GM21526 (cell line): ENCODE results near the gene TXNRD1.
"Not testable (repeated sequence)": the region's sequence is repeated elsewhere in the genome, so short reads cannot be mapped to it uniquely, and the experiment has no call there.

Experiments used
- ATAC-seq: cut with Tn5 transposase; IDR thresholded peaks from one replicate; pipeline ENCODE4 v1.9.1; 2021; ENCODE audit warnings: moderate library complexity; ENCODE audit not compliant: unreplicated experiment, low FRiP score

TXNRD1 gene

DNA sequence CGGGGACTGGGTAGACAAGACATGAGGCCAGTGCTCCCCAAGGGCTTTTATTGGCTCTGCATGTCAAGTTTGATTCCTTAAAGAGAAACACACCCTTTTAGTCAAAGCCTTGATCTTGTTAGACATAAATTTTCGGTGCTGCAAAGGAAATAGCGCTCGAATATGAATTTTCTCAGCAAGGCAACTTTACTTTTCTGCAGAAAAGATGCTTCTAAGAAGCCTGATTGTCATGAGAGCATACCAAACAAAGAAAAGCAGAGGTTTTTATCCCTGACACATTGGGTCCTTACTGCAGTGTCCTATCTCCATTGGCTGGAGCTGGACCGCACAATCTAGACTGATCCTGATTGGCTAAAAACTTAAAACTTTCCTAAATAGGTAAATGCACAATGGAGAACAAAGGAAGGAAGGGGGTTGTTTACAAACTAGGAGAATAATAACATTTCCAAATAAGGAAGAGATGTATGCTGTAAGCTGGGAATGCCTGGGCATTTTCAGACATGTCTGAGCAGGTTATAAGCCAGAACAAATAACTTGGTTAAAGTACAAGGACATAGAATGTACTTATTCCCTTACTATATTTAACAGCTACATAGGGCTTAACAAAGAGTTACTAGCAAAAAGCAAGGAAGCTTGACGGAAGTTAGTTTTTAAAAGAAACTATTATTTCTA lies 17.2 kb downstream of the TXNRD1 start:
- ATAC-seq, result no peak

DNA sequence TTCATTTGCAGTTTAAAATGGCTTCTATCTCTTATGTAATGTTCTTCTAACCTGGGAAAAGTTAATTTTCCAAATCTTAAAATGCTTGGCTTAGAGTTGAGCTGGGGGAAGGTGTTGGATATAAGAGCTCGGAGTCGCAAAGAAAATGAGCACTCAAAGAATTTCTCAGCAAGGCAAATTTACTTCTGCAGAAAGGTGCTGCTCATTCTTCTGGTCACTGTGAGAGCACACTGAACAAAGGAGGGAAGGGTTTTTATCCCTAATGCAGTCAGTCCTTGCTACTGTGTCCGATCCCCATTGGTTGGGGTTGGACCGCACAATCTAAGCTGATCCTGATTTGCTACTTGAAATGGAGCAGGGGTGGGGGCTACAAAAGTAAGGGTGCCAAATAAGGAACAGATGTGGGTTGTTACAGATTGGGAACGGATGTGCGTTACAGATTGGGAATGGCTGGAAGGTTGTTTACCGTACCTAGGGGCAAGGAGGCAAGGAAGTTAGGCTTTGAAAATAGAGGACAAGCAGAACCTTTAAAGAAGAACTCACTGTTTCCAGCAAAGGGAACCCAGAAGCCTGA lies 19.4 kb downstream of the TXNRD1 start:
- ATAC-seq, result no peak

DNA sequence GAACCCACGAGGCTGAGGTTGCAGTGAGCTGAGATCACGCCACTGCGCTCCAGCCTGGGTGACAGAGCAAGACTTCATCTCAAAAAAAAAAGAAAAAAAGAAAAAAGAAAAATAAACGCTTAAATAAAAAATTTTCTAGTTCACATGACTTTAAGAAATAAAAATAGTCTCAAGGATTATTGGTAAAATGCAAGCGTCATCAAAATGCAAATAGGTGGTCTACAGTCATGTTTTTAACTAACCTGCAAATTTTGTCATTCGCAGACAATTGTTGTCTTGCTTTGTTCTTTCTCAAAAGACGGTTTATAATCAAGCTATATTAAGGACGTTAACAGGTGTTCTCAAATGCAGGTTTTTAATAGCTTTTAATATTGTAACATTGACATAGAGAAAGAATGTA lies 22.4 kb downstream of the TXNRD1 start:
- ATAC-seq, result no peak

DNA sequence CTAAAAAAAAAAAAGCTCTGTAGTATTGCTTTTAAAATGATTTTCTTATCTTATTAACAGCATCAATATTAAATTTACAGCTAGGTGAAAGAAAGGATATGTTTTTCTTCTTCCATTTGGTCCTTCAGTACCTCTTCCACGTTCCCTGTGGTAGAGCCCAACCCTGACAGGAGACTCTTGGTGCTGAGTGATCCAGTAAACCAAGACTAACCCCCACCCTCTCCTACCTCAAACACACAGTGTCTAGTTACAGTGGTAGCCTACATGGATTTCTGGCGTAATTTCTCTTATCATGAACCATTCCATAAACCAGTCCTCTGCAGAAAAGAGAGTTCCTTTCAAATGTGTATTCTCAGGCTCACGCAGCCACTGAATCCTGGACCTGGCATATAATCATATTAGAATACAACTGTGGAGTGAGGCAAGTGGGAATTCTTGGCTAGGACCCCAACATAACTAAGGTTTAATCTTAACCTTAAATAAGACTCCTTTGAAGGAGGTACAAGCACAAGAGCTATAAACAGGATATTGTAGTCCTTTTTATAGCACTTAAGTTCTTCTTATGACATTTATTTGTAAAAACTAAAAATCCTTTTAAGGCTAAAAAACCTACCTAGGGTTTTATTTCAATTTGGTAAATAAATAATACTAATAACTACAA lies 27.1 kb downstream of the TXNRD1 start:
- no peak for ATAC-seq

DNA sequence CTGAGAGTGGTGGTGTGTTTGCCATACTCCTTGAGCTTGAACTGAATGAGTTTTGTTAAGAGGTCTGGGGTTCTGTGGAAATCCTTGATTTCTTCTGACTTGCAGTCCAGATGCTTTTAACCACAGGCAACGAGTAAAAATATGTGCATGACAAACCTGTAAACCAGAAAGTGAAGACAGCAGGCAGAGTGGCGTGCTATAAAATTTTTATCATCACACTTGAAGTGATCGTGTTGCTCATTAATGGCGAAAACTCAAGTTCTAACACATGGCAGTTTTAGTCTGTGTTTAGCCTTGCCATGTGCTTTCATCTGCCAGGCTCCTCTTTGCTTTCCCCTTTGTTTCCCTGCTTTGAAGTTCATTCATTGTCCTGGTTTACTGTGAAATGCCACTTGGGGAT lies 28.0 kb downstream of the TXNRD1 start:
- ATAC-seq, result no peak

DNA sequence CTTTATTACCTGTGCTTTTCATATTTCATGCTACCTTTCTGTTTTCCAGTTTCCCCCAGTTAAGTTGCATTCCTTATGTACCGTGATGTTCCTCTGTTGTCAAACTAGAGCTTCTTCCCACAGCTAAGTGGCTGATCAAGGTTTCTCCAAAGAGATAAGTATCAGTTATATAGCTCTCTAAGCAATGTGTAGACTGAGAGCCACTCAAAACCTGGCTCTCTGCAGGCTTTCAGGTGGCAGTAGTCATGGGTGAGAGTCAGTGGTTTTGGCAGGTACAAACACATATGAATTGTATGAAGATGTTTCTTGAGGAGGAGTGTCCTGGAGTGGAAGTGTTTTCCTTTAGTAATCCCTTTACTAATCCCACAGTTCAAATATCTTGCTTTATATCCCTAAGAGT lies 28.4 kb downstream of the TXNRD1 start:
- ATAC-seq, result no peak

DNA sequence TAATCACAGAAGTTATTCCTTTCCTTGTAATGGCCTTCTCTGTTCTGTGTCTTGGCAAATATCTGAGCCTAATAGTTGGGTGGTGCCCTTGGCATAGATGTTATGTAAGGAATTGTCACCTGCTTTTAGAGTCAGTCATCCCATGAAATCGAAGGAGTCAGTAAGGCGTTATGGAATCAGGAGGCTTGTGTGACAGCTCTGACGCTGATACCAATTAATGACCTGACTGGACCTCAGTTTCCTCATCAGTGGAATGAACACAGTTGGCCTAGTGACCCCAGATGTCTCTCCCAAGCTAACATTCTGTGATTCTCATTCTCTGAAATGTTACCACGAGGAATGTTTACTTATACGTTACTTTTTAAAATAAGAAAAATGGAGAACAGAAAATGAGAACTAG lies 32.1 kb downstream of the TXNRD1 start:
- no peak for ATAC-seq

DNA sequence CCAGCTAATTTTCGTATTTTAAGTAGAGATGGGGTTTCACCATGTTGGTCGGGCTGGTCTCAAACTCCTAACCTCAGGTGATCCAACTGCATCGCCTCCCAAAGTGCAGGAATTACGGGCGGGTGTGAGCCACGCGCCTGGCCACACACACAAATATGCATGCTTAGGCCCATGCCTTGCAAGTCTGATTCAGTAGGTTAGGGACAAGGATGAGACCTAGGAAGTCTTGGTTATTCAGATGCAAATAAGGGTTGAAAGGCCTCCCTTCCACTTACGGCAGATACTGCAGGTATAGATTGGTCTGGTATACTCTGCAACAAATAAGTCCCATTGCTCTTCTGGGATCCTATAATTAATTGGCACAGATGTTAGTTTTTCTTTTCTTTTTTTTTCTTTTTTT lies 32.9 kb downstream of the TXNRD1 start:
- ATAC-seq, result no peak

DNA sequence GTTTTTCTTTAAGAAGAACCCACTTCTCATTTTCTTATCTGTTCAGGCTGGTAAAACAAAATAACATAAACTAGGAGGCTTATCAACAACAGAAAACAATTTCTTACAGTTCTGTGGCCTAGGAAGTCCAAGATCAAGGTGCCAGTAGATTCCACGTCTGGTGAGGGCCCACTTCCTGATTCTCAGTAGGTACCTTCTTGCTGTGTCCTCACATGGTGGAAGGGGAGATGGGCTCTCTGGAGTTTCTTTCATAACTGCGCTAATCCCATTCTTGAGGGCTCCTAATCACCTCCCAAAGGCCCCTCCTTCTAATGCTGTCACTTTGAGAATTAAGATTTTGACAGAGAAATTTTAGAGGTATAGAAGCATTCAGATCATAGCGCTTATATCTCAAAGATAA lies 33.4 kb downstream of the TXNRD1 start:
- no peak for ATAC-seq

DNA sequence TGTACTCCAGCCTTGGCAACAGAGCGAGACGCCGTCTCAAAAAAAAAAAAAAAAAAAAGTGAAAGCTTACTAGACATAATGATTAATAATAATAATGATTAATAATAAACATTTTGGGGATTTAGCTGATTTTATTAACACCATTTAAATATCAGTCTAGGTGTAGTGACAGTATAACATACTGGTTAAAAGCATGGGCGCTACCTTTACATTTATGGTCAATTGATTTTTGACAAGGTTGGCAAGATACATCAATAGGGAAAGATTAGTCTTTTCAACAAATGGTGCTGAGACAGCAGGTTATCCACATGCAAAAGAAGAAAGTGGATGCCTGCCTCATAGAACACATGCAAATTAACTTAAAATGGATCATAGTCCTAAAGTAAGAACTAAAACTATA lies 34.3 kb downstream of the TXNRD1 start:
- no peak for ATAC-seq

DNA sequence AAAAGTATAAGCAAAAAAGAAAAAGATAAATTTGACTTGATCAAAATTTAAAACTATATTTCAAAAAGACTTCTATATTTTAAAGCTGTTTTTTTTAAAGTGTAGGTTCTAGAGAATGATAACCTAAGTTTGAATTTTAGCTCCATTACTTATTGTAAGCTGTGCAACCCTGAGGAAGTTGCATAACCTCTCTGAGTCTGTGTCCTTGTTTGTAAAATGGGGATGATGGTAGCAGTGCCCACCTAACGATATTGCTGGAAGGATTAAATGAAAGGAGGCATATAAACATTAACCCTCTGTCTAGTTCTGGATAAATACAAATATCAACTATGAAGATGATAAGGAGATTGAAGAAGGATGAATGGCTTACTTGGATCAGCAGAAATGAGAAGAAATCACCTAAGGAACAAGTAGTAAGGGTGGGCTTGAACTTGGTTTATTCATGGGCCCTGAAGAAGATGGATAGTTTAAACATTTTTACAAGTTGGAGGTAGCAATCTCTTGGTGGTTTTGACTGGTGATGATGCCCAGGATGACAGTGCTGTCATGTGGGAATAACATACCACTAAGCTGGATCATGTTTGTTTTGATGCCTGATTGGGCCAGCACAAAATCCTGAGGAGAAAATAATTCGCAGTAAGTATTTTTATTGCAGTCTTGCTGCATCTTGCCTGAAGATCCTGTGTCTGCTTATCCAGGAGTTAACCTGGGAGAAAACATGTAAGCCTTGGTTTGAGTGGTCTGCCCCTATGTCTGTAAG lies 35.0 kb downstream of the TXNRD1 start:
- no peak for ATAC-seq

DNA sequence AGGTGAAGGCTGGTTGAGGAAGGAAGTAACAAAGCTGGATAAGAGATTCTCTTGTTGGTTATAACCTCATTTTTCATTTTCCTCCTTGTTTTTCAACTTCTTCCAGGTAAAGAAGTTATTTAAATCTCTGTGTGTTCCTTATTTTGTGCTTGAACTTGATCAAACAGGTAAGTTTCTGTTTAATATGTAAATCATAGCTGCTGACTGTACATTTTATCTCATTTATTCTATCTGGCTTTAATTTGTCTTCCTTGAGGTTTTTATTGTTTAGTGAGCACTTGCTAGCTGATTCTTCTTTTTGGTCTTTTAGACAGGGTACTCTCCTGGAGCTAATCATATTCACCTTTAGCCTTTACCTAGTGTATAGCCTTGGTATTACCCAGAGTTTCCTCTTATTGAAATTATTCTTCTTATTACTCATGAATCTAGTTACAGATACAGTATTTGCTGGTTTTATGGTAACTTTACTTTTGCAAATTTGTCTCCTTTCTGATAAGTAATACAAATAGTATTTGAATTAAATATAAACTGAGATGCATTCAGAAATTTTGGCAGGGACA lies 42.4 kb downstream of the TXNRD1 start:
- ATAC-seq, result no peak

DNA sequence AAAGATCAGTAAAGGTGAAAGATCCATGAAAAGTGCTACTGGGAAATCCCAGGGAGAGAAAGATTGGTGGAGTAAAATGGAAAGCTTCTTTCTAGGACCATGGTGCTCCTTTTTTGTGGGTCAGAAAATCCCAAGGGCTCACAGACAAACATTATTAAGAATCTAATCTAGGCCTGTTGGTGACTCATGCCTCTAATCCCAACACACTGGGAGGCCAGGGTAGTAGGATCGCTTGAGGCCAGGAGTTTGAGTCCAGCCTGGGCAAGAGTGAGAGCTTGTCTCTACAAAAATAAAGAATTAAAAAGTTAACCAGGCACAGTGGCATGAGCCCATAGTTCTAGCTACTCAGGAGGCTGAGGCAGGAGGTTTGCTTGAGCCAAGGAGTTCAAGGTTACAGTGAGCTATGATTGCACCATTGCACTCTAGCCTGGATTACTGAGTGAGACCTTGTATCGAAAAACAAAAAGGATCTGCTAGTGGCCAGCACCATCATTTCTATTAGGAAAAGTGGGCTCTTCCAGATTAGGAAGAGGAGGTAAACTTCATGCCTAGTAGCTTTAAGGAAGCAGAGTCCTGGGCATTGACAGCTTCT lies 43.0 kb downstream of the TXNRD1 start:
- no peak for ATAC-seq

DNA sequence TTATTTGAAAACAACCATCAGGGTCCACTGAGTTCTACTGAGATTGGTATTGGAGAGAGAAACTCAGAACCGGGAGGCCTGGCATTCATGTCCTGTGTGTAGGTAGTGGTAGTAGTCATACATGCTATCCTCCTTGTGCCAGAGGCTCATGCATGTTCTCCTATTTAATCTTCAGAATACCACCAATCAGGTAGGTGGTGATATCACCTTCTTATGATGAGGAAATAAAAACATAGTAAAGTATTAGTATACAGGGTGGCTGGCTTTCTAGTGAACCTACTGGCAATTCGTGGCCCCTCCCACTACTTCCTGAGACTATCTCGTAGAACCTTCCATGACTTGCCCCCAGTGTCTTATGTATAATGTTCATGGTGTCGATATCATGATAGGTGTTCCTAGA lies 47.4 kb downstream of the TXNRD1 start:
- no peak for ATAC-seq

DNA sequence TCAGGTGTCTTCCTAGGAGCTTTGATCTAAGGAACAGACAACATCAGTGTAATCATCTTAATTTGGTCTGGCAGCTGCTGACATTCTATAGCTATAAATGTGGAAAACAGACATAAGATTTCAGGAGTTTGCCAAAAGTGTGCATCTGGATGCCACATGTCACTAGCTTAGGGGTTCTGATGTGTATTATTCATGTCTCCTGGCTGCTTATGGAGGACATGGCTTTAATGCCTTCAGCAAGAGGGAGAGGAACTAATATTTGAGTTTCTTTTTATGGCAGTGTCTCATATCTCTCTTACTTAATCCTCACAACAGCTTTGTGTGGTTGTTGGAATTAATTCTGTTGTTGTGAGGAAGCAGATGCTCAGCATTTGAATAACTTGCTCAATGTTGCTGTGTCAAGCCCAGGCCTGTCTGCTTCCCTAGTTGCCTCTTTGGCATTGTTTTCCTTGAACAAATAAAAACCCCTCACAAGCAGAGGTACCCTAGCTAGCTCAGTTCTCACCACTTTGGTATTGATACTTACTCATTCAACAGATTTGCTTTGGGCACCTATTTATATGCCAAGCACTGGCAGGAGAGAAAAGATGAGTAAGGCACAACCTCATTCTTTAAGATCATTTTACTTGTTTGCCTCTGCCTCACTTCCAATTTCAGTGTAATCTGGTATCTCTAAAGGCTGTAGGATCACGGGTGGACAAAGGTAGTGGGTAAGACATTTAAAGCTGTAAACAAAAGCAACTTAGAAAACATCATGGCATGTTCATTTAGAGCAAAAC lies 48.2 kb downstream of the TXNRD1 start:
- ATAC-seq, result no peak

DNA sequence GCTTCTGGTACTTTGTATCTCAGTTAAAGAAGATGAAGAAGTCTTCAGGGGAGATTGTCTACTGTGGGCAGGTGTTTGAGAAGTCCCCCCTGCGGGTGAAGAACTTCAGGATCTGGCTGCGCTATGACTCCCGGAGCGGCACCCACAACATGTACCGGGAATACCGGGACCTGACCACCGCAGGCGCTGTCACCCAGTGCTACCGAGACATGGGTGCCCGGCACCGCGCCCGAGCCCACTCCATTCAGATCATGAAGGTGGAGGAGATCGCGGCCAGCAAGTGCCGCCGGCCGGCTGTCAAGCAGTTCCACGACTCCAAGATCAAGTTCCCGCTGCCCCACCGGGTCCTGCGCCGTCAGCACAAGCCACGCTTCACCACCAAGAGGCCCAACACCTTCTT lies 49.9 kb downstream of the TXNRD1 start:
- ATAC-seq, result not testable (repeated sequence)

DNA sequence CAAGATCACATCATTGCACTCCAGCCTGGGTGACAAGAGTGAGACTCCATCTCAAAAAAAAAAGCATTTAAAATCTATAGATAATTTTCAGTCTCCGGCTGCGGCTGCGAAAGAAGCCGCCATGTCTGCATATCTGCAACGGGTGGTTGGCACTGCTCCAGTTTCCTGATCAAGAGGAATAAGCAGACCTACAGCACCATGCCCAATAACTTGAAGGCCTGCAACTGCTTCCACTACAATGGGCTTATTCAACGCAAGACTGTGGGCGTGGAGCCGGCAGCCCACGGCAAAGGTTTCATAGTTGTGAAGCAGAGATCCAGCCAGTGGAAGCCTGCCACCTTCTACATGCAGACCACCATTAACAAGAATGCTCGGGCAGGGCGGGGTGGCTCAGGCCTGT lies 57.4 kb downstream of the TXNRD1 start:
- ATAC-seq, result no peak

DNA sequence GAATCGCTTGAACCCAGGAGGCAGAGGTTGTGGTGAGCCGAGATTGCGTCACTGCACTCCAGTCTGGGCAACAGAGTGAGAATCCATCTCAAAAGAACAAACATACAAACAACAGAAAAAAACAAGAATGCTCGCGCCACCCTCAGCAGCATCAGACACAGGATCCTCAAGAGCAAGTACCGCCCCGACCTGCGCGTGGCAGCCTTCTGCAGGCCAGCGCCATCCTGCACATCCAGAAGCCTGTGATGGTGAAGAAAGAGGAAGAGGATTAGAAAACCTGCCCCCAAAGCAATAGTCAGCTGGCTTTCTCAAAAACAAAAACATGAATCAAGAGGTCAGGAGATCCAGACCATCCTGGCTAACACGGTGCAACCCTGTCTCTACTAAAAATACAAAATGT lies 57.9 kb downstream of the TXNRD1 start:
- ATAC-seq, result no peak

DNA sequence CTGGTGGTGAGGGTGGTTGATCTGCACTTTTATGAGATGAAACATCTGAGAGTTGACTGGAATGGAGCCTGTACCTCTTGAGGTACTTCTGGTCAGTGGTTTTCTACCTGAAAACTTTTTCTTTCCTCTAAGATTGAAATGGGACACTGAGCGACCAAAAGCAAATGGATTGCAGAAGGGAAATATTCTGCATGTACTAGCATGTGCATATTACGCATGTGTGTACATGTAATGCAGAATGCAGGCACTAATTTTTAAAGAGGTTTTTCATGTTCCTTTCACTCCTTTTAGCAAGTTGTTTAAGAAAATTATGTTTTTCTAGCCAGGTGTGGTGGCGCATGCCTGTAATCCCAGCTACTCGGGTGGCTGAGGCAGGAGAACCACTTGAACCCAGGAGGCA lies 59.2 kb downstream of the TXNRD1 start:
- ATAC-seq, result no peak

DNA sequence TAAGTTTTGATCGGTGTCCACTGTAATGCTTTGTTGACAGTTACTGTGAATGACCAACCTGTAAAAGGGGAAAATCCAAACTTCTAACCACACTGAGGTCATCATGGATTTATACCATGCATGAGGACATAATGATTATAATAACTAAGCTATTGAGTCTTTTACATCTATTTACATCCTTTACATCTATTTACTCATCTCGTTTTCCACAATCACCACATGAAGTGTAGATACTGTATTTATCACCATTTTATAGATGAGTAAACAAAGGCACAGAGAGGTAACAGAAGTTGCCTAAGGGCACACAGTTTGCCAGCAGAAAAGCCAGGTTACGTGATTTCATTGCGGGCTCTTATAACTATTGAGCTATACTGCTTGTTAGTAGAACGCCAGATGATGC lies 60.1 kb downstream of the TXNRD1 start:
- no peak for ATAC-seq
